HEK293 (cell line): Measurements from ENCODE around the gene STK24.
A peak's percentile ranks its signal among the peaks of the same experiment; 100 is the strongest.

Experiments used
- CTCF ChIA-PET: fragments of 350-600 bp; formaldehyde crosslinking; extraction: SDS; loops from one replicate; lab custom pipeline; 2021; ENCODE audit warnings: antibody characterized with exemption; lab: Yijun Ruan, JAX
- POLR2A ChIA-PET: fragments of 300-600 bp; formaldehyde crosslinking; extraction: SDS; loops from one replicate; lab custom pipeline; 2020; ENCODE audit warnings: antibody characterized with exemption, inconsistent platforms; lab: Yijun Ruan, JAX
- H3K27ac ChIP-seq: fragments of 200-500 bp; sonication (Bioruptor generic); 2 replicates; pipeline ENCODE4 v1.5.1; 2014; ENCODE audit warnings: low read depth, low read length, control low read depth, inconsistent platforms; ENCODE audit errors: extremely low read depth
- H3K36me3 ChIP-seq, 2 experiments: fragments of 200-500 bp in 1 of 2; sonication (Bioruptor generic) in 1 of 2; 1 replicate in 1 of 2; 2 replicates in 1 of 2; pipeline ENCODE4 v1.5.1; 2014 to 2017; ENCODE audit warnings: inconsistent platforms in 2 of 2, low read length in 2 of 2; ENCODE audit not compliant: control insufficient read depth in 2 of 2, insufficient read depth in 1 of 2
- H3K4me1 ChIP-seq: fragments of 200-500 bp; sonication (Bioruptor generic); 2 replicates; pipeline ENCODE4 v1.5.1; 2014; ENCODE audit warnings: mild to moderate bottlenecking, low read length, inconsistent platforms; ENCODE audit not compliant: control insufficient read depth, insufficient read depth
- H3K4me3 ChIP-seq: 2 replicates; pipeline ENCODE4 v1.5.1; 2011; ENCODE audit warnings: low read depth, mild to moderate bottlenecking, control low read depth, low read length, moderate library complexity
- H3K9me3 ChIP-seq: fragments of 200-500 bp; sonication (Bioruptor generic); 2 replicates; pipeline ENCODE4 v1.5.1; 2014; ENCODE audit warnings: low read depth, low read length, inconsistent platforms; ENCODE audit not compliant: control insufficient read depth, insufficient read depth
- ATF2 ChIP-seq: fragments of 450-650 bp; formaldehyde crosslinking; IDR thresholded peaks from 2 replicates; pipeline ENCODE4 v1.5.1; 2016; ENCODE audit warnings: missing biosample characterization, missing genetic modification characterization, low read depth
- KLF1 ChIP-seq: fragments of 450-650 bp; formaldehyde crosslinking; IDR thresholded peaks from 2 replicates; pipeline ENCODE4 v1.5.1; 2016; ENCODE audit warnings: missing biosample characterization, missing genetic modification characterization
- KLF7 ChIP-seq: fragments of 450-650 bp; formaldehyde crosslinking; IDR thresholded peaks from 2 replicates; pipeline ENCODE4 v1.5.1; 2016; ENCODE audit warnings: missing biosample characterization, missing genetic modification characterization, borderline replicate concordance
- REST ChIP-seq: fragments of 450-650 bp; formaldehyde crosslinking; IDR thresholded peaks from 2 replicates; pipeline ENCODE4 v1.5.1; 2016; ENCODE audit warnings: missing biosample characterization, missing genetic modification characterization
- SP3 ChIP-seq: fragments of 450-650 bp; formaldehyde crosslinking; IDR thresholded peaks from 2 replicates; pipeline ENCODE4 v1.5.1; 2016; ENCODE audit warnings: missing biosample characterization, missing genetic modification characterization
- TSHZ1 ChIP-seq: fragments of 450-650 bp; formaldehyde crosslinking; IDR thresholded peaks from 2 replicates; pipeline ENCODE4 v1.5.1; 2016; ENCODE audit warnings: missing biosample characterization, missing genetic modification characterization, borderline replicate concordance
- ZFHX2 ChIP-seq: fragments of 450-650 bp; formaldehyde crosslinking; conservative IDR thresholded peaks from 2 replicates; pipeline ENCODE4 v1.5.1; 2016; ENCODE audit warnings: missing biosample characterization, missing genetic modification characterization
- ZNF24 ChIP-seq: fragments of 450-650 bp; formaldehyde crosslinking; IDR thresholded peaks from 2 replicates; pipeline ENCODE4 v1.5.1; 2016; ENCODE audit warnings: missing biosample characterization, missing genetic modification characterization
- ZNF449 ChIP-seq: fragments of 450-650 bp; formaldehyde crosslinking; IDR thresholded peaks from 2 replicates; pipeline ENCODE4 v1.5.1; 2017; ENCODE audit warnings: missing biosample characterization, mild to moderate bottlenecking, missing genetic modification characterization, moderate library complexity
- ZNF488 ChIP-seq: fragments of 450-650 bp; formaldehyde crosslinking; IDR thresholded peaks from 2 replicates; pipeline ENCODE4 v1.5.1; 2016; ENCODE audit warnings: missing biosample characterization, missing genetic modification characterization
- ZNF518A ChIP-seq: fragments of 450-650 bp; formaldehyde crosslinking; conservative IDR thresholded peaks from 2 replicates; pipeline ENCODE4 v1.5.1; 2016; ENCODE audit warnings: low read depth, missing biosample characterization, missing genetic modification characterization
- ZNF596 ChIP-seq: fragments of 450-650 bp; IDR thresholded peaks from 2 replicates; pipeline ENCODE4 v1.5.0; 2018; ENCODE audit warnings: missing biosample characterization, mild to moderate bottlenecking, missing genetic modification characterization, moderate library complexity
- ZNF707 ChIP-seq: fragments of 450-650 bp; formaldehyde crosslinking; IDR thresholded peaks from 2 replicates; pipeline ENCODE4 v1.5.1; 2016; ENCODE audit warnings: missing biosample characterization, missing genetic modification characterization
- ZNF768 ChIP-seq: fragments of 450-650 bp; formaldehyde crosslinking; IDR thresholded peaks from 2 replicates; pipeline ENCODE4 v1.5.1; 2018; ENCODE audit warnings: missing biosample characterization, mild to moderate bottlenecking, missing genetic modification characterization
- ZSCAN5A ChIP-seq: fragments of 450-650 bp; formaldehyde crosslinking; IDR thresholded peaks from 2 replicates; pipeline ENCODE4 v1.5.1; 2016; ENCODE audit warnings: missing biosample characterization, missing genetic modification characterization

Gene STK24

GRCh38 chr13:98532254-98532653 is 44.7 kb downstream of the STK24 start (continued):
- no peak for TF ChIP-seq ZNF488
- no peak for TF ChIP-seq ZNF24 (tag by site-specific recombination)
- peak; percentile 93 for TF ChIP-seq KLF1 (tag by site-specific recombination)
- no peak for TF ChIP-seq SP3 (tag by site-specific recombination)
- no peak for TF ChIP-seq REST (tag by site-specific recombination)
- no peak for TF ChIP-seq ZNF449 (tag by site-specific recombination)
- TF ChIP-seq ZSCAN5A (tag by site-specific recombination) = no peak
- TF ChIP-seq ZNF596 = no peak
- peak; percentile 100 for TF ChIP-seq ZFHX2 (tag by site-specific recombination)
- TF ChIP-seq KLF7 = no peak
- TF ChIP-seq ATF2 (tag by site-specific recombination) = no peak

GRCh38 chr13:98530217-98530616 is 46.7 kb downstream of the STK24 start:
- no peak overlapping the region for H3K4me3 ChIP-seq
- no peaks in the 10 kb centered on the region for H3K9me3 ChIP-seq
- TF ChIP-seq ZNF768 (tag by site-specific recombination) = no peak
- TF ChIP-seq ZNF518A (tag by site-specific recombination) = no peak
- TF ChIP-seq TSHZ1 (tag by site-specific recombination) = no peak
- no peak for TF ChIP-seq ZNF449 (tag by site-specific recombination)
- no peak for TF ChIP-seq ZNF707
- no peaks in the 10 kb centered on the region for H3K4me1 ChIP-seq
- CTCF ChIA-PET = no interaction called here
- POLR2A ChIA-PET = no interaction called here
- no peaks in the 10 kb centered on the region for H3K36me3 ChIP-seq
- no peak overlapping the region for H3K27ac ChIP-seq
